ENCODE results near the gene ZNF121. TPM values are rescaled to one million over a fixed set of nuclear protein-coding genes. Genes with fewer than 3 reads are reported as not detected.
"Not testable (repeated sequence)": the region's sequence is repeated elsewhere in the genome, so short reads cannot be mapped to it uniquely, and the experiment has no call there.

The ZNF121 gene
- total and polyA plus RNA-seq, 4 donors = 1.7 to 23.5 (median 11.7) TPM

DNA sequence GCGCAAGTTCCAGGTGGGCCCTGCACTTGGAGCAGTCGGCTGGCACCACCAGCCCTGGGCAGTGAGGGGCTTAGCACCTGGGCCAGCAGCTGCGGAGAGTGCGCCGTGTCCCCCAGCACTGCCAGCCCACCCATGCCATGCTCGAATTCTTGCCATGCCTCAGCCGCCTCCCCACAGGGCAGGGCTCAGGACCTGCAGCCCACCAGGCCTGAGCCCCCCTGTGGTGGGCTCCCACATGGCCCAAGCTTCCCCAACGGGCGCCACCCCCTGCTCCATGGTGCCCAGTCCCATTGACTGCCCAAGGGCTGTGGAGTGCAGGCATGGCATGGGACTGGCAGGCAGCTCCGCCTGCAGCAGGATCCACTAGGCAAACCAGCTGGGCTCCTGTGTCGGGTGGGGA is 36.4 kb downstream of the ZNF121 start:
- Histone ChIP-seq H3K36me3 (ENCODE audit: control insufficient read depth in 4 of 4, insufficient read depth in 3 of 4, low read depth in 1 of 4, low read length in 3 of 4) (no peaks in the 10 kb centered on the region), H3K4me1 (ENCODE audit: control insufficient read depth in 4 of 4, insufficient read depth in 4 of 4, low read length in 3 of 4) (no peaks in the 10 kb centered on the region), H3K9ac (ENCODE audit: low read depth in 1 of 2, low read length in 2 of 2) (no peak overlapping the region), H3K27me3 (ENCODE audit: control insufficient read depth in 4 of 4, insufficient read depth in 4 of 4, low read length in 3 of 4) (no peaks in the 10 kb centered on the region), H3K27ac (ENCODE audit: low read depth in 1 of 2, low read length in 2 of 2) (no peak overlapping the region), H3K9me3 (ENCODE audit: control insufficient read depth in 4 of 4, low read length in 3 of 4) (peaks cover 16 to 48% (median 23%) of the 10 kb centered on the region in 4 donors), H3K4me3 (ENCODE audit: low read depth in 1 of 3, low read length in 3 of 3) (peak overlapping the region in 1 of 3 donors; percentile 2)
- DNase-seq (ENCODE audit: low spot score) = no peak
- WGBS = 93% methylated on average over 11 of the region's 11 CpGs
- TF ChIP-seq FOXA2 (IDR thresholded peaks at IDR 0.05) (no peak), SP1 (IDR thresholded peaks at IDR 0.05) (no peak), TAF1 (conservative IDR thresholded peaks at IDR 0.05) (no peak), RAD21 (IDR thresholded peaks at IDR 0.05) (no peak), HNF4G (IDR thresholded peaks at IDR 0.05) (no peak), HNF4A (conservative IDR thresholded peaks at IDR 0.05) (no peak), NR2F2 (IDR thresholded peaks at IDR 0.05) (no peak), EGR1 (IDR thresholded peaks at IDR 0.05; ENCODE audit: low read depth in 2 of 2) (no peak)
- TF ChIP-seq, protein P1, sequence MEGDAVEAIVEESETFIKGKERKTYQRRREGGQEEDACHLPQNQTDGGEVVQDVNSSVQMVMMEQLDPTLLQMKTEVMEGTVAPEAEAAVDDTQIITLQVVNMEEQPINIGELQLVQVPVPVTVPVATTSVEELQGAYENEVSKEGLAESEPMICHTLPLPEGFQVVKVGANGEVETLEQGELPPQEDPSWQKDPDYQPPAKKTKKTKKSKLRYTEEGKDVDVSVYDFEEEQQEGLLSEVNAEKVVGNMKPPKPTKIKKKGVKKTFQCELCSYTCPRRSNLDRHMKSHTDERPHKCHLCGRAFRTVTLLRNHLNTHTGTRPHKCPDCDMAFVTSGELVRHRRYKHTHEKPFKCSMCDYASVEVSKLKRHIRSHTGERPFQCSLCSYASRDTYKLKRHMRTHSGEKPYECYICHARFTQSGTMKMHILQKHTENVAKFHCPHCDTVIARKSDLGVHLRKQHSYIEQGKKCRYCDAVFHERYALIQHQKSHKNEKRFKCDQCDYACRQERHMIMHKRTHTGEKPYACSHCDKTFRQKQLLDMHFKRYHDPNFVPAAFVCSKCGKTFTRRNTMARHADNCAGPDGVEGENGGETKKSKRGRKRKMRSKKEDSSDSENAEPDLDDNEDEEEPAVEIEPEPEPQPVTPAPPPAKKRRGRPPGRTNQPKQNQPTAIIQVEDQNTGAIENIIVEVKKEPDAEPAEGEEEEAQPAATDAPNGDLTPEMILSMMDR (IDR thresholded peaks at IDR 0.05; ENCODE audit: low read depth, low read length, missing input control) = no peak
- TF ChIP-seq, protein P2, sequence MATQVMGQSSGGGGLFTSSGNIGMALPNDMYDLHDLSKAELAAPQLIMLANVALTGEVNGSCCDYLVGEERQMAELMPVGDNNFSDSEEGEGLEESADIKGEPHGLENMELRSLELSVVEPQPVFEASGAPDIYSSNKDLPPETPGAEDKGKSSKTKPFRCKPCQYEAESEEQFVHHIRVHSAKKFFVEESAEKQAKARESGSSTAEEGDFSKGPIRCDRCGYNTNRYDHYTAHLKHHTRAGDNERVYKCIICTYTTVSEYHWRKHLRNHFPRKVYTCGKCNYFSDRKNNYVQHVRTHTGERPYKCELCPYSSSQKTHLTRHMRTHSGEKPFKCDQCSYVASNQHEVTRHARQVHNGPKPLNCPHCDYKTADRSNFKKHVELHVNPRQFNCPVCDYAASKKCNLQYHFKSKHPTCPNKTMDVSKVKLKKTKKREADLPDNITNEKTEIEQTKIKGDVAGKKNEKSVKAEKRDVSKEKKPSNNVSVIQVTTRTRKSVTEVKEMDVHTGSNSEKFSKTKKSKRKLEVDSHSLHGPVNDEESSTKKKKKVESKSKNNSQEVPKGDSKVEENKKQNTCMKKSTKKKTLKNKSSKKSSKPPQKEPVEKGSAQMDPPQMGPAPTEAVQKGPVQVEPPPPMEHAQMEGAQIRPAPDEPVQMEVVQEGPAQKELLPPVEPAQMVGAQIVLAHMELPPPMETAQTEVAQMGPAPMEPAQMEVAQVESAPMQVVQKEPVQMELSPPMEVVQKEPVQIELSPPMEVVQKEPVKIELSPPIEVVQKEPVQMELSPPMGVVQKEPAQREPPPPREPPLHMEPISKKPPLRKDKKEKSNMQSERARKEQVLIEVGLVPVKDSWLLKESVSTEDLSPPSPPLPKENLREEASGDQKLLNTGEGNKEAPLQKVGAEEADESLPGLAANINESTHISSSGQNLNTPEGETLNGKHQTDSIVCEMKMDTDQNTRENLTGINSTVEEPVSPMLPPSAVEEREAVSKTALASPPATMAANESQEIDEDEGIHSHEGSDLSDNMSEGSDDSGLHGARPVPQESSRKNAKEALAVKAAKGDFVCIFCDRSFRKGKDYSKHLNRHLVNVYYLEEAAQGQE (IDR thresholded peaks at IDR 0.05) = no peak

DNA sequence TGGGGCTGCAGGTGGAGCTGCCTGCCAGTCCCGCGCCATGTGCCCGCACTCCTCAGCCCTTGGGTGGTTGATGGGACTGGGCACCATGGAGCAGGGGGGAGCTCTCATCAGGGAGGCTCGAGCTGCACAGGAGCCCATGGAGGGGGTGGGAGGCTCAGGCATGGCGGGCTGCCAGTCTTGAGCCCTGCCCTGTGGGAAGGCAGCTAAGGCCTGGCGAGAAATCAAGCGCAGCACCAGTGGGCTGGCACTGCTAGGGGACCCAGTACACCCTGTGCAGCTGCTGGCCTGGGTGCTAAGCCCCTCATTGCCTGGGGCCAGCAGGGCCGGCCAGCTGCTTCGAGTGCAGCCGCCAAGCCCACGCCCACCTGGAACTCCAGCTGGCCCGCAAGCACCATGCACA is 43.0 kb downstream of the ZNF121 start:
- not testable (repeated sequence) for H3K9ac ChIP-seq (ENCODE audit: low read depth in 1 of 2, low read length in 2 of 2); H3K4me1 ChIP-seq (ENCODE audit: control insufficient read depth in 4 of 4, insufficient read depth in 4 of 4, low read length in 3 of 4); H3K27me3 ChIP-seq (ENCODE audit: control insufficient read depth in 4 of 4, insufficient read depth in 4 of 4, low read length in 3 of 4); H3K27ac ChIP-seq (ENCODE audit: low read depth in 1 of 2, low read length in 2 of 2); H3K36me3 ChIP-seq (ENCODE audit: control insufficient read depth in 4 of 4, insufficient read depth in 3 of 4, low read depth in 1 of 4, low read length in 3 of 4); DNase-seq (ENCODE audit: low spot score); H3K4me3 ChIP-seq (ENCODE audit: low read depth in 1 of 3, low read length in 3 of 3)
- 91% methylated on average over 12 of the region's 12 CpGs for WGBS
- peaks cover 5 to 24% (median 18%) of the 10 kb centered on the region in 4 donors for H3K9me3 ChIP-seq (ENCODE audit: control insufficient read depth in 4 of 4, low read length in 3 of 4)

DNA sequence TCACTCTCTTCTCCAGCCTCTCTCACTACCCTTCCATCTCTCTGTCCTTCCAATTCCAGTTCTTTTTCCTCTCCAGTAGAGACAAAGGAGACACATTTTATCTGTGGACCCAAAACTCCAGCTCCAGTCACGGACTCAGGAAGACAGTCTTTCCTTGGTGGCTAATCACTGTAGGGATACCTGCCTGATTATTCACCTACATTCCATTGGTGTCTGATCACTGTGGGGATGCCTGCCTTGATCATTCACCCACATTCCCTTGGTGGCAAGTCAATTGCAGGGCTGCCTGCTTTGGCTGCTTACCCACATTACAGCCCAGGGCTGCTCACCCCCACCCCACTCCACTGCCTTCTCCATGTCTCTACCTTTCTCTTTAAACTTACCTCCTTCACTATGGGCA is 44.4 kb downstream of the ZNF121 start:
- WGBS = 90% methylated on average over 1 of the region's 1 CpG
- H3K4me3 ChIP-seq (ENCODE audit: low read depth in 1 of 3, low read length in 3 of 3) = peak overlapping the region in 1 of 3 donors; percentile 14
- peaks cover 13 to 23% (median 19%) of the 10 kb centered on the region in 4 donors for H3K9me3 ChIP-seq (ENCODE audit: control insufficient read depth in 4 of 4, low read length in 3 of 4)
- DNase-seq (ENCODE audit: low spot score); H3K9ac ChIP-seq (ENCODE audit: low read depth in 1 of 2, low read length in 2 of 2); H3K27me3 ChIP-seq (ENCODE audit: control insufficient read depth in 4 of 4, insufficient read depth in 4 of 4, low read length in 3 of 4); H3K27ac ChIP-seq (ENCODE audit: low read depth in 1 of 2, low read length in 2 of 2); H3K4me1 ChIP-seq (ENCODE audit: control insufficient read depth in 4 of 4, insufficient read depth in 4 of 4, low read length in 3 of 4): not testable (repeated sequence)
- H3K36me3 ChIP-seq (ENCODE audit: control insufficient read depth in 4 of 4, insufficient read depth in 3 of 4, low read depth in 1 of 4, low read length in 3 of 4) = peaks cover 2 to 12% (median 7%) of the 10 kb centered on the region in 4 donors

DNA sequence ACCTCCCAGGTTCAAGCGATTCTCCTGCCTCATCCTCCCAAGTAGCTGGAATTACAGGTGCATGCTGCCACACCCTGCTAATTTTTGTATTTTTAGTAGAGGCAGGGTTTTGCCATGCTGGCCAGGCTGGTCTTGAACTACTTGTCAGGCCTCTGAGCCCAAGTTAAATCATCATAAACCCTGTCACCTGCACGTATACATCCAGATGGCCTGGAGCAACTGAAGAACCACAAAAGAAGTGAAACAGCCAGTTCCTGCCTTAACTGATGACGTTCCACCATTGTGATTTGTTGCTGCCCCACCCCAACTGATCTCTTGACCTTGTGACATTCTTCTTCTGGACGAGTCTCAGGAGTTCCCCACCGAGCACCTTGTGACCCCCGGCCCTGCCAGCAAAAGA is 45.1 kb downstream of the ZNF121 start:
- H3K27ac ChIP-seq (ENCODE audit: low read depth in 1 of 2, low read length in 2 of 2); H3K4me3 ChIP-seq (ENCODE audit: low read depth in 1 of 3, low read length in 3 of 3); H3K9ac ChIP-seq (ENCODE audit: low read depth in 1 of 2, low read length in 2 of 2); DNase-seq (ENCODE audit: low spot score); H3K27me3 ChIP-seq (ENCODE audit: control insufficient read depth in 4 of 4, insufficient read depth in 4 of 4, low read length in 3 of 4); H3K4me1 ChIP-seq (ENCODE audit: control insufficient read depth in 4 of 4, insufficient read depth in 4 of 4, low read length in 3 of 4): not testable (repeated sequence)
- WGBS = 85% methylated on average over 6 of the region's 6 CpGs
- Histone ChIP-seq H3K9me3 (ENCODE audit: control insufficient read depth in 4 of 4, low read length in 3 of 4) (peaks cover 12 to 22% (median 20%) of the 10 kb centered on the region in 4 donors), H3K36me3 (ENCODE audit: control insufficient read depth in 4 of 4, insufficient read depth in 3 of 4, low read depth in 1 of 4, low read length in 3 of 4) (peaks cover 6 to 19% (median 11%) of the 10 kb centered on the region in 4 donors)
